ENCODE data around the gene CMYA5. TPM values are rescaled to one million over a fixed set of nuclear protein-coding genes. Genes with fewer than 3 reads are reported as not detected.

The CMYA5 gene
- total and polyA plus RNA-seq, 2 donors: 2.7 to 7.2 TPM

DNA sequence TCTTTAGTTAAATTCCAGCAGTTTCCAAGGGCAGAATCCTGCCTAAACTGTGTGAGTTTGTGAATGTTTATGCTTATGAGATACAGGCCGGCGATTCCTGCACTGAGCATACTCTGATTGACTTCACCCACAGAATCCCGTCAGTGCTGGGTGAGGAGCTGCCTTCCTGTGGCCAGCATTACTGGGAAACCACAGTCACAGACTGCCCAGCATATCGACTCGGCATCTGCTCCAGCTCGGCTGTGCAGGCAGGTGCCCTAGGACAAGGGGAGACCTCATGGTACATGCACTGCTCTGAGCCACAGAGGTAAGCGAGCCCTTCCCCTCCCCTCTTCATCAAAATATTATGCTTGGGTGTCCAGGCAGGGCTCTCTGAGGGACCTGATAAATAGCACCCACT is 103.7 kb downstream of the CMYA5 start:
- H3K27me3 ChIP-seq (ENCODE audit: control insufficient read depth in 2 of 2, insufficient read depth in 1 of 2, low read length in 1 of 2): no peaks in the 10 kb centered on the region
- H3K36me3 ChIP-seq (ENCODE audit: control insufficient read depth in 2 of 2, insufficient read depth in 2 of 2, low read length in 1 of 2): no peaks in the 10 kb centered on the region

DNA sequence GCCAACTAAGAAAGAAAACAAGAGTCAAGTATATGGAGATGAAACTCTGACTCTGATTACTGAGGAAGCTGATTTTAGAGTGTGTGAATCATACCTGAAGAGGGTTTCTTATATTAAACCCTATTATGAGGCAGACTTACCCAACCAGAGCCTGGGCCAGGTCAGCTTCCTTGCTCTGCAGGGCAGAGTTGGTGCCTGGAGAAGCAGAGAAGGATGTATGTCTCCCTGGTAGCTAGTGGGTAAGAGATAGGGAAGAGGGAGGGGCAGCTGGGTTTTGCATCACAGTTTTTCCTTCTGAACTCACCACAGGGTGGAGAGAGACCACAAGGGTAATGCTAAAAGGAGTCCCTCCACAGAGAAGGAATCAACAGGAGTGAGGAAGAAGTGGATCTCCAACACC is 104.1 kb downstream of the CMYA5 start:
- Histone ChIP-seq H3K27me3 (ENCODE audit: control insufficient read depth in 2 of 2, insufficient read depth in 1 of 2, low read length in 1 of 2) (no peaks in the 10 kb centered on the region), H3K4me3 (ENCODE audit: low read length in 2 of 2) (no peak overlapping the region), H3K9me3 (ENCODE audit: control insufficient read depth in 2 of 2, insufficient read depth in 1 of 2, low read length in 1 of 2) (no peaks in the 10 kb centered on the region), H3K27ac (ENCODE audit: low read depth in 1 of 2, low read length in 1 of 2) (no peak overlapping the region), H3K36me3 (ENCODE audit: control insufficient read depth in 2 of 2, insufficient read depth in 2 of 2, low read length in 1 of 2) (no peaks in the 10 kb centered on the region), H3K4me1 (ENCODE audit: control insufficient read depth in 2 of 2, insufficient read depth in 2 of 2, low read length in 2 of 2) (no peaks in the 10 kb centered on the region)
- no peak for DNase-seq (ENCODE audit: low read depth in 6 of 9, low spot score in 9 of 9)

More for the DNA sequence above, 103.7 kb downstream of the CMYA5 start:
- Histone ChIP-seq H3K27ac (ENCODE audit: low read depth in 1 of 2, low read length in 1 of 2) (no peak overlapping the region), H3K9me3 (ENCODE audit: control insufficient read depth in 2 of 2, insufficient read depth in 1 of 2, low read length in 1 of 2) (no peaks in the 10 kb centered on the region), H3K4me3 (ENCODE audit: low read length in 2 of 2) (no peak overlapping the region), H3K4me1 (ENCODE audit: control insufficient read depth in 2 of 2, insufficient read depth in 2 of 2, low read length in 2 of 2) (no peaks in the 10 kb centered on the region)
- no peak for DNase-seq (ENCODE audit: low read depth in 6 of 9, low spot score in 9 of 9)
- WGBS: 97% methylated on average over 7 of the region's 7 CpGs

DNA sequence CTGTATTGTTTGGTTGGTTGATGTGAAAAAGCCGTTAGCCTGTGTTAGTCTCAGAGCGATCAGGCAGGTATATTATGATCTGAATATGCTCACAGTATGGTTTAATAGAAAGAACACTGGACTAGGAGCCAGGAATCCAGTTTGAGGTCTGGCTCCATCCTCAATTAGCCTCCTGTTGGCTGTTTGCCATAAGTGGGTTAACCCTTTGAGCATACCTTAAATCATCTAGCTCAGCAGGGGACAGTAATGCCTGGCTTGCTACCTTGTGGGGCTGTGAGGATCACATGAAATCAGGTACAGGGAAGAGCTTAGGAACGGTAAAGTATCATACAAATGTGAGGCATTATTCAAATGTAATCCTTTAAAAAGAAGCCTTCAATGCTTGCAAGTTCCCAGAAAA is 104.7 kb downstream of the CMYA5 start:
- H3K4me1 ChIP-seq (ENCODE audit: control insufficient read depth in 2 of 2, insufficient read depth in 2 of 2, low read length in 2 of 2): no peaks in the 10 kb centered on the region
- no peaks in the 10 kb centered on the region for H3K36me3 ChIP-seq (ENCODE audit: control insufficient read depth in 2 of 2, insufficient read depth in 2 of 2, low read length in 1 of 2)
- no peak overlapping the region for H3K27ac ChIP-seq (ENCODE audit: low read depth in 1 of 2, low read length in 1 of 2)
- no peaks in the 10 kb centered on the region for H3K27me3 ChIP-seq (ENCODE audit: control insufficient read depth in 2 of 2, insufficient read depth in 1 of 2, low read length in 1 of 2)
- H3K9me3 ChIP-seq (ENCODE audit: control insufficient read depth in 2 of 2, insufficient read depth in 1 of 2, low read length in 1 of 2): no peaks in the 10 kb centered on the region
- H3K4me3 ChIP-seq (ENCODE audit: low read length in 2 of 2): no peak overlapping the region
- DNase-seq (ENCODE audit: low read depth in 6 of 9, low spot score in 9 of 9): no peak
- 95% methylated on average over 3 of the region's 3 CpGs for WGBS

DNA sequence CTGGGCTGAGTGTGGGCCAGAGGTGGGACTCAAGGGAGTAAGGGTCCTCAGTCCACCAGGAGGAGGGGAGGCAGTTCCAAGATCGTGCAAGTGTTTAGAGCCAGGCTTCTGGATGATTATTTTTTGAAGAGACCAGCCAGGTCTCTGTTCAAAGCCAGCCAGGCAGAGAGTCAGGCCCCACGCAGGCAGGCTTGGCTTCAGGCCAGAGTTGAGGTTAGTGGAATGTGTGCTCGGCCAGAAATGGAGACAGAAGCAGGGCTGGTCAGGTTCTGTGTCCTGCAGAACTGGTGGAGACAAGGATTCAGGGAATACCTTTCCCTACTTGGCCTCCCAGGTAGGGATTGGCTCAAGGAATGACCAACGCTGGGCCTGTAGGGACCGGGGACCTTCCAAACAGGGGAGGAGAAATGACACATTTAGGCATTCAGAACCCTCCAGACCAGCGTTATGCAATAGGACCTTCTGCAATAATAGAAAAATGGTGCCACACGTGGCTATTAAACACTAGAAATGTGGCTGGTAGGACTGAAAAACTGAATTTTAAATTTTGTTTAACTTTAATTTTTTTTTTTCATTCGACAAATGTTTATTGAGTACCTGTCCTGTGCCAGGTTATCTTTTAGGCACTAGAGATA is 106.2 kb downstream of the CMYA5 start:
- DNase-seq (ENCODE audit: low read depth in 6 of 9, low spot score in 9 of 9): no peak
- H3K27ac ChIP-seq (ENCODE audit: low read depth in 1 of 2, low read length in 1 of 2): no peak overlapping the region
- H3K36me3 ChIP-seq (ENCODE audit: control insufficient read depth in 2 of 2, insufficient read depth in 2 of 2, low read length in 1 of 2): no peaks in the 10 kb centered on the region
- no peaks in the 10 kb centered on the region for H3K27me3 ChIP-seq (ENCODE audit: control insufficient read depth in 2 of 2, insufficient read depth in 1 of 2, low read length in 1 of 2)
- 84% methylated on average over 8 of the region's 8 CpGs for WGBS
- H3K4me1 ChIP-seq (ENCODE audit: control insufficient read depth in 2 of 2, insufficient read depth in 2 of 2, low read length in 2 of 2): peaks cover 0 to 2% of the 10 kb centered on the region in 2 donors
- H3K9me3 ChIP-seq (ENCODE audit: control insufficient read depth in 2 of 2, insufficient read depth in 1 of 2, low read length in 1 of 2): no peaks in the 10 kb centered on the region
- H3K4me3 ChIP-seq (ENCODE audit: low read length in 2 of 2): no peak overlapping the region

DNA sequence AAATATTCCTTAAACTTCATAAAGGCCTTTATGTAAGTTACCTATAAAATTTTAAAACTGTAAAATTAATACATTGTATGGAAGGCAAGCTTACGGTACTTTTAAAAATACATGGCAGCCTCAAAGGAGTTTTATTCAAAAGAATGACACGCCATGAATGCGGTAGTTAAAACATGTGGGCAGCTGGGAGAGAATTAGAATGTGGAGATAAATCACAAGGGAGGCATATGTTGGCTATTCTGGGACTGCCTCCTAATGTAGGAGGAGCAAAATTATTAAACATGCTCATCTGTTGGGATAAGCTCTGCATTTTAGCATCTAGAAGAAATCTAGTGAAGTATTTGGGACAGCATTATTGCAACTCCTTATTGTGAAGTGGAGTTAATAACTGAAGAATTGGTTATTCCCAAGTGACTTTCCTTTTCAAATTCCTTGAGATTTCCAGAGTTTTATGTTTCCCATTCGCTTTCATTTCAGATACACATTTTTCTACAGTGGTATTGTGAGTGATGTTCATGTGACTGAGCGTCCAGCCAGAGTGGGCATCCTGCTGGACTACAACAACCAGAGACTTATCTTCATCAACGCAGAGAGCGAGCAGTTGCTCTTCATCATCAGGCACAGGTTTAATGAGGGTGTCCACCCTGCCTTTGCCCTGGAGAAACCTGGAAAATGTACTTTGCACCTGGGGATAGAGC is 109.4 kb downstream of the CMYA5 start:
- no peak overlapping the region for H3K27ac ChIP-seq (ENCODE audit: low read depth in 1 of 2, low read length in 1 of 2)
- 97% methylated on average over 7 of the region's 7 CpGs for WGBS
- no peaks in the 10 kb centered on the region for H3K9me3 ChIP-seq (ENCODE audit: control insufficient read depth in 2 of 2, insufficient read depth in 1 of 2, low read length in 1 of 2)
- no peak for DNase-seq (ENCODE audit: low read depth in 6 of 9, low spot score in 9 of 9)
- no peak overlapping the region for H3K4me3 ChIP-seq (ENCODE audit: low read length in 2 of 2)
- H3K36me3 ChIP-seq (ENCODE audit: control insufficient read depth in 2 of 2, insufficient read depth in 2 of 2, low read length in 1 of 2): no peaks in the 10 kb centered on the region
- no peaks in the 10 kb centered on the region for H3K27me3 ChIP-seq (ENCODE audit: control insufficient read depth in 2 of 2, insufficient read depth in 1 of 2, low read length in 1 of 2)
- H3K4me1 ChIP-seq (ENCODE audit: control insufficient read depth in 2 of 2, insufficient read depth in 2 of 2, low read length in 2 of 2): peaks cover 0 to 17% of the 10 kb centered on the region in 2 donors

DNA sequence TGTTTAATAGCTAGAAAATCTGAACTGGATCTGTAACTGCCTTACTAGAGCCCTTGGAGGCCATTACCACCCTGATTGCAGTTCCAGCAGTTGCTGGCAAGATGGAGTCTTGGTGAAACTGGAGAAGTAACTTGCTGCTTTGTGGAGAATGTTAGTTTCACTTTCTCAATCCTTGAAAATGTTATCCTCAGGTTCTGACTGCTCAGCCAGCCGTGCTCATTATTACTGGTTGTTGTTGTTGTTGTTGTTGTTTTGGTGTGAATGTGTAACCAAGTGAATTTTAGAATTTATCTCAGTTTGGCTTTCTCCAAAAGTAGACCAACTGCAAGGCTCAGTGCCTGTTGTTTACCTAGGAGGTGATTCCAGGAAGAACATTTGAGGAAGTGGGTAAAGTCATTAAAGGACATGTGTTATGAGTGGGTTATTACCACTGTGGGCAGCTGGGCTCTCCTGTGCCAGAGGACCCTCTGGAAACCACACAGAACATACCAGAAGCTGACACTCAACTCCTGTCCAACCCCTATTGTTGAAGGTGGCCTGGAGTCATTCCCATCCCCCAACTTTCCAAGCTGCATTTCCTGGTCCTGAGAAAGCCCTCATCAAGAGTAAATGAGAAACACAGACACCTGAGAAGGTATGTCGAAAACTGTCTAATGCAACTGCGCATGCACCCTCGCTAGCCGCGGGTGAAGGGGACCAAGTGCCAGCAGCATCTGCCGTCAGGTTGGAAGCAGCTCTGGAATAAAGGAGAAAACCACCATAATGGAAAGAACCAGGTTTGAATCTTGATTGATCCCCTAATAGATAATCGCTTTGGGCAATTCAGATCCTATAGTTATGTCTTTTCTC is 111.6 kb downstream of the CMYA5 start:
- Histone ChIP-seq H3K27ac (ENCODE audit: low read depth in 1 of 2, low read length in 1 of 2) (no peak overlapping the region), H3K27me3 (ENCODE audit: control insufficient read depth in 2 of 2, insufficient read depth in 1 of 2, low read length in 1 of 2) (no peaks in the 10 kb centered on the region), H3K36me3 (ENCODE audit: control insufficient read depth in 2 of 2, insufficient read depth in 2 of 2, low read length in 1 of 2) (no peaks in the 10 kb centered on the region), H3K9me3 (ENCODE audit: control insufficient read depth in 2 of 2, insufficient read depth in 1 of 2, low read length in 1 of 2) (no peaks in the 10 kb centered on the region), H3K4me1 (ENCODE audit: control insufficient read depth in 2 of 2, insufficient read depth in 2 of 2, low read length in 2 of 2) (peaks cover 0 to 17% of the 10 kb centered on the region in 2 donors), H3K4me3 (ENCODE audit: low read length in 2 of 2) (no peak overlapping the region)
- WGBS: 93% methylated on average over 8 of the region's 8 CpGs
- peak in 1 of 9 donors; percentile 29 for DNase-seq (ENCODE audit: low read depth in 6 of 9, low spot score in 9 of 9)

DNA sequence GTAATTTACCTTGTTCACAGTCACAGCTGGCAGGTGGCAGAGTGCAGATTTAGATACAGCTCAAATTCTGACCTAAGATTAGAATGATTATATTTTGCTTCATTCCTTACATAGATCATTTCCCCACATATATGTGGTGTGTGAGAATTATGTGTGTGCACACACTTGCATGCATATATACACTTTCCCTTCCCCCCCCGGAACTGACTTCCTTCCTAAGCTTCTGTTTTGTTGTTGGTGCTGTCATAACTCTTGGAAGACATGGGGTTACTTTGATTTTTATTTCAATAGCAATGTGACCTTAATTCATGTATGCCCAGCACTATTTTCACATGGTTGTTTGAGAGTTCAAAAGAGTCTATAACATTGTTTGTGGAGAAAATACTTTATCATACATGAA is 112.8 kb downstream of the CMYA5 start:
- 25% methylated on average over 1 of the region's 1 CpG for WGBS
- H3K4me3 ChIP-seq (ENCODE audit: low read length in 2 of 2): no peak overlapping the region
- H3K36me3 ChIP-seq (ENCODE audit: control insufficient read depth in 2 of 2, insufficient read depth in 2 of 2, low read length in 1 of 2): no peaks in the 10 kb centered on the region
- DNase-seq (ENCODE audit: low read depth in 6 of 9, low spot score in 9 of 9): peak in 8 of 9 donors; percentile 21 to 65 (median 32)
- H3K27ac ChIP-seq (ENCODE audit: low read depth in 1 of 2, low read length in 1 of 2): no peak overlapping the region
- no peaks in the 10 kb centered on the region for H3K9me3 ChIP-seq (ENCODE audit: control insufficient read depth in 2 of 2, insufficient read depth in 1 of 2, low read length in 1 of 2)
- H3K27me3 ChIP-seq (ENCODE audit: control insufficient read depth in 2 of 2, insufficient read depth in 1 of 2, low read length in 1 of 2): no peaks in the 10 kb centered on the region
- H3K4me1 ChIP-seq (ENCODE audit: control insufficient read depth in 2 of 2, insufficient read depth in 2 of 2, low read length in 2 of 2): peaks cover 0 to 21% of the 10 kb centered on the region in 2 donors

DNA sequence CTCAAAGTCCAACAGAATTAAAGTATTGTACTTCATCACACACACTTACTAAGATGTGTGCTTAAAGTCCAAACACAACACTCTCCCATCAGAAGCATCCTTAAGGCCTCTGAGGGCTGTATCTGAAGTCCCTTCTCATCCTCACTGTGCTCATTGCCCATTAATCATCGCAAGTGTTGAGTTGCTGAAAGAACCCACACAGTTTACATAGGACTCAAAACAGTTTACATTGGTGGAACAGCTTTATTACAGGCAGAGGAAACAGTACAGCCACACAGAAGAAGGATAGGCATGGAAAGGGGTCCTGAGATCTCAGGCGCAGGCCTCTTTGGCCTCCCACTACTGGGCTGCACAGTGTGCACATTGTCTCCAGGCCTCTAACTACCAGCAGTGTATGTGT is 113.4 kb downstream of the CMYA5 start:
- 99% methylated on average over 2 of the region's 2 CpGs for WGBS
- no peaks in the 10 kb centered on the region for H3K27me3 ChIP-seq (ENCODE audit: control insufficient read depth in 2 of 2, insufficient read depth in 1 of 2, low read length in 1 of 2)
- DNase-seq (ENCODE audit: low read depth in 6 of 9, low spot score in 9 of 9): peak in 1 of 9 donors; percentile 2
- peaks cover 0 to 21% of the 10 kb centered on the region in 2 donors for H3K4me1 ChIP-seq (ENCODE audit: control insufficient read depth in 2 of 2, insufficient read depth in 2 of 2, low read length in 2 of 2)
- no peaks in the 10 kb centered on the region for H3K36me3 ChIP-seq (ENCODE audit: control insufficient read depth in 2 of 2, insufficient read depth in 2 of 2, low read length in 1 of 2)
- H3K9me3 ChIP-seq (ENCODE audit: control insufficient read depth in 2 of 2, insufficient read depth in 1 of 2, low read length in 1 of 2): no peaks in the 10 kb centered on the region
- H3K4me3 ChIP-seq (ENCODE audit: low read length in 2 of 2): no peak overlapping the region
- H3K27ac ChIP-seq (ENCODE audit: low read depth in 1 of 2, low read length in 1 of 2): no peak overlapping the region

DNA sequence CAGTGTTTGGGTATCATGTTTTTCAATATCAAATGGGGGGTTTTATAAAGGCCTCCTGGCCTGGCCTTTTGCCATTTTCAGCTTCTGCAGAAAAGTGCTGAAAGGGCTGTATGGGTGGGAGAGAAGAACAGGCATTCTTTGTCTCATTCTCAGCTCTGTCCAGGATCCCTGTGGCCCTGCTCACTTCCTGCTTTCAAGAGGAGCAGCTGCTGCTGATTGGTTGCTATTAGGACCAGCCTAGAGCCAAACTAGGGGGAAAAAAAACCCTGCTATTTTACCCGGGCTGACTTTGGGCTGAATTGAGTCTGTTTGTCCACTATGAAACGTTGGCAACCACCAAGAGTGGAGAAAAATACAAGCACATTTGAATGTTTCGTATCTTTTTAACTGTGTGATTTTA is 117.1 kb downstream of the CMYA5 start:
- Histone ChIP-seq H3K9me3 (ENCODE audit: control insufficient read depth in 2 of 2, insufficient read depth in 1 of 2, low read length in 1 of 2) (no peaks in the 10 kb centered on the region), H3K36me3 (ENCODE audit: control insufficient read depth in 2 of 2, insufficient read depth in 2 of 2, low read length in 1 of 2) (no peaks in the 10 kb centered on the region), H3K27me3 (ENCODE audit: control insufficient read depth in 2 of 2, insufficient read depth in 1 of 2, low read length in 1 of 2) (no peaks in the 10 kb centered on the region), H3K4me3 (ENCODE audit: low read length in 2 of 2) (no peak overlapping the region), H3K4me1 (ENCODE audit: control insufficient read depth in 2 of 2, insufficient read depth in 2 of 2, low read length in 2 of 2) (peaks cover 0 to 12% of the 10 kb centered on the region in 2 donors), H3K27ac (ENCODE audit: low read depth in 1 of 2, low read length in 1 of 2) (no peak overlapping the region)
- WGBS: 56% methylated on average over 3 of the region's 3 CpGs
- DNase-seq (ENCODE audit: low read depth in 6 of 9, low spot score in 9 of 9): peak in 1 of 9 donors; percentile 26
